H9 (cell line): ENCODE data around the gene OR4D2. TPM values are rescaled to one million over a fixed set of nuclear protein-coding genes. Genes with fewer than 3 reads are reported as not detected.

Experiments
- DNase-seq: peaks from one replicate; pipeline ENCODE4 v3.0.0-alpha.2; 2017
- H2AFZ ChIP-seq: one replicate; pipeline ENCODE4 v1.6.1; 2013; ENCODE audit warnings: mild to moderate bottlenecking, low read length, control low read depth, moderate library complexity
- H2AK5ac ChIP-seq: 2 replicates; pipeline ENCODE4 v1.6.1; 2013; ENCODE audit warnings: low read length, control low read depth, mixed read lengths; ENCODE audit not compliant: insufficient read length
- H2BK120ac ChIP-seq: one replicate; pipeline ENCODE4 v1.6.1; 2013; ENCODE audit warnings: low read depth, mild to moderate bottlenecking, low read length, control low read depth, inconsistent platforms; ENCODE audit not compliant: poor library complexity, severe bottlenecking
- H2BK12ac ChIP-seq: 2 replicates; pipeline ENCODE4 v1.6.1; 2013; ENCODE audit warnings: low read length, control low read depth, mixed read lengths, low read depth; ENCODE audit not compliant: insufficient read length
- H2BK15ac ChIP-seq: 2 replicates; pipeline ENCODE4 v1.6.1; 2013; ENCODE audit warnings: low read depth, low read length, control low read depth
- H2BK20ac ChIP-seq: one replicate; pipeline ENCODE4 v1.6.1; 2013; ENCODE audit warnings: low read depth, mild to moderate bottlenecking, low read length, control low read depth, inconsistent platforms; ENCODE audit not compliant: poor library complexity, severe bottlenecking
- H2BK5ac ChIP-seq: 2 replicates; pipeline ENCODE4 v1.6.1; 2013; ENCODE audit warnings: low read length, control low read depth, mixed read lengths; ENCODE audit not compliant: insufficient read length
- H3K14ac ChIP-seq: 2 replicates; pipeline ENCODE4 v1.6.1; 2013; ENCODE audit warnings: low read length, control low read depth; ENCODE audit not compliant: insufficient read depth
- H3K18ac ChIP-seq: 2 replicates; pipeline ENCODE4 v1.6.1; 2013; ENCODE audit warnings: low read depth, mild to moderate bottlenecking, mixed read lengths, low read length, control low read depth; ENCODE audit not compliant: insufficient read length
- H3K23ac ChIP-seq: 2 replicates; pipeline ENCODE4 v1.6.1; 2013; ENCODE audit warnings: low read length, control low read depth, mixed read lengths, low read depth; ENCODE audit not compliant: insufficient read length
- H3K23me2 ChIP-seq: 2 replicates; pipeline ENCODE4 v1.6.1; 2013; ENCODE audit warnings: low read depth, mild to moderate bottlenecking, mixed read lengths, low read length, control low read depth; ENCODE audit not compliant: insufficient read length, poor library complexity, severe bottlenecking
- H3K27ac ChIP-seq: 2 replicates; pipeline ENCODE4 v1.5.1; 2013; ENCODE audit warnings: low read length, control low read depth, mixed read lengths, low read depth; ENCODE audit not compliant: insufficient read length
- H3K27me3 ChIP-seq: 2 replicates; pipeline ENCODE4 v1.6.1; 2013; ENCODE audit warnings: low read length, control low read depth, inconsistent platforms; ENCODE audit not compliant: insufficient read depth
- H3K4ac ChIP-seq: 2 replicates; pipeline ENCODE4 v1.6.1; 2013; ENCODE audit warnings: low read depth, mild to moderate bottlenecking, control low read depth, inconsistent platforms, low read length, moderate library complexity
- H3K4me1 ChIP-seq: 2 replicates; pipeline ENCODE4 v1.6.1; 2013; ENCODE audit warnings: low read length, control low read depth, inconsistent platforms; ENCODE audit not compliant: insufficient read depth
- H3K4me2 ChIP-seq: 2 replicates; pipeline ENCODE4 v1.6.1; 2013; ENCODE audit warnings: low read length, control low read depth, mixed read lengths; ENCODE audit not compliant: insufficient read length, insufficient read depth
- H3K56ac ChIP-seq: 2 replicates; pipeline ENCODE4 v1.6.1; 2013; ENCODE audit warnings: low read depth, mild to moderate bottlenecking, mixed read lengths, low read length, control low read depth; ENCODE audit not compliant: insufficient read length
- H3K79me1 ChIP-seq: 2 replicates; pipeline ENCODE4 v1.6.1; 2013; ENCODE audit warnings: low read depth, mild to moderate bottlenecking, moderate library complexity, low read length, control low read depth, inconsistent platforms; ENCODE audit not compliant: insufficient read depth, poor library complexity, severe bottlenecking
- H3K79me2 ChIP-seq: 2 replicates; pipeline ENCODE4 v1.6.1; 2013; ENCODE audit warnings: low read length, control low read depth, inconsistent platforms; ENCODE audit not compliant: insufficient read depth
- H3K9ac ChIP-seq: 2 replicates; pipeline ENCODE4 v1.6.1; 2013; ENCODE audit warnings: low read length, control low read depth, mixed read lengths; ENCODE audit not compliant: insufficient read length; ENCODE audit errors: extremely low read depth
- H3K9me3 ChIP-seq: one replicate; pipeline ENCODE4 v1.6.1; 2013; ENCODE audit warnings: low read depth, low read length, inconsistent platforms; ENCODE audit not compliant: control insufficient read depth
- H3T11ph ChIP-seq: one replicate; pipeline ENCODE4 v1.6.1; 2013; ENCODE audit warnings: mild to moderate bottlenecking, low read length, control low read depth, inconsistent platforms
- H4K20me1 ChIP-seq: one replicate; pipeline ENCODE4 v1.6.1; 2013; ENCODE audit not compliant: control insufficient read depth, insufficient read length, insufficient read depth
- H4K5ac ChIP-seq: 2 replicates; pipeline ENCODE4 v1.6.1; 2013; ENCODE audit warnings: low read depth, mild to moderate bottlenecking, mixed read lengths, low read length, control low read depth; ENCODE audit not compliant: insufficient read length
- H4K8ac ChIP-seq: replicated peaks from 2 replicates; pipeline ENCODE4 v1.6.1; 2013; ENCODE audit warnings: low read length, control low read depth, mixed read lengths, low read depth; ENCODE audit not compliant: insufficient read length
- H4K91ac ChIP-seq: 2 replicates; pipeline ENCODE4 v1.6.1; 2013; ENCODE audit warnings: low read depth, mild to moderate bottlenecking, moderate library complexity, mixed read lengths, low read length, control low read depth; ENCODE audit not compliant: insufficient read length
- H3K27ac Mint-ChIP-seq, 3 experiments: 2 replicates in 2 of 3; 3 replicates in 1 of 3; pipeline ENCODE4 v1.8.0; 2020 to 2021; ENCODE audit warnings: mixed read lengths in 3 of 3, mild to moderate bottlenecking in 1 of 3, moderate library complexity in 1 of 3
- H3K27me3 Mint-ChIP-seq: 2 replicates; pipeline ENCODE4 v1.8.0; 2021; ENCODE audit warnings: low read depth, mild to moderate bottlenecking, moderate library complexity, mixed read lengths
- H3K36me3 Mint-ChIP-seq, 3 experiments: 2 replicates in 2 of 3; 3 replicates in 1 of 3; pipeline ENCODE4 v1.8.0; 2020 to 2021; ENCODE audit warnings: low read depth in 3 of 3, mixed read lengths in 3 of 3; ENCODE audit not compliant: insufficient read depth in 1 of 3
- H3K4me1 Mint-ChIP-seq, 2 experiments: 2 replicates each; pipeline ENCODE4 v1.8.0; 2020; ENCODE audit warnings: mixed read lengths in 2 of 2
- H3K4me3 Mint-ChIP-seq, 2 experiments: 2 replicates in 1 of 2; 3 replicates in 1 of 2; pipeline ENCODE4 v1.8.0; 2020 to 2021; ENCODE audit warnings: mild to moderate bottlenecking in 2 of 2, mixed read lengths in 2 of 2, moderate library complexity in 1 of 2
- H3K9me3 Mint-ChIP-seq, 2 experiments: 2 replicates in 1 of 2; 3 replicates in 1 of 2; pipeline ENCODE4 v1.8.0; 2020; ENCODE audit warnings: mild to moderate bottlenecking in 2 of 2, mixed read lengths in 2 of 2, moderate library complexity in 1 of 2
- WGBS: extraction: QIAGEN DNeasy Blood & Tissue Kit; methylation state at CpG from one replicate; pipeline ENCODE4 v1.1.7; 2013; ENCODE audit warnings: missing lambda C conversion rate, low lambda C conversion rate, mixed read lengths; ENCODE audit not compliant: insufficient read length; ENCODE audit errors: extremely low coverage; 5-methylcytosine and 5-hydroxymethylcytosine counted together
- total RNA-seq: library from RNA; stranded (reverse); gene quantifications from 2 replicates; pipeline ENCODE4 v1.2.1, GENCODE V29; 2021
- TF ChIP-seq, protein P1 (sequence below): fragments of 200-600 bp; sonication (generic); conservative IDR thresholded peaks from 3 replicates; pipeline ENCODE4 v1.8.0; 2021; ENCODE audit warnings: antibody characterized with exemption, mild to moderate bottlenecking

OR4D2 gene
- total RNA-seq, 1 experiment from 2014 or later: not detected

DNA sequence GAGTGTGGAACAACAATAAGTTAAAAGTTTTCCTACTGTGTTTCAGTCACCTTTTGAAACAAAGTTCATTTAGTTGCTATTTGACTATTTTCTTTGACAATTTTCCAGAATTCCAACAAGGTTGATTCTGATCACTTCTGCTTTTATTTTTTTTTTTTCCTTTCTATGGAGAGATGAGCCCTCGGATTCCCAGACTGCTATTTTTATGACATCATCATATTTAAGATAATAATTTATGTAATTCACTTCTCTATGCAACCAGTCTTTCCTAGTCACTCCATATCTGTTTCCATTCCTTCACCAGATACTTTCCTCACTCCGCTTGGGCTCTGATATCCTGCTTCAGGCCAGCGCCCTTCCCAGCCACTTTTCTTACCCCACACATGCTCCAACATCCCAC, 8.1 kb downstream of the OR4D2 start:
- Histone ChIP-seq H2BK120ac (no peak overlapping the region), H3K27ac (no peak overlapping the region), H2AK5ac (no peak overlapping the region), H3K23me2 (no peaks in the 10 kb centered on the region), H3K27me3 (no peaks in the 10 kb centered on the region; the same call in 1 of the 2 replicates), H4K91ac (no peak overlapping the region), H3K23ac (no peak overlapping the region), H3K9me3 (no peaks in the 10 kb centered on the region), H2BK15ac (no peak overlapping the region), H3K9ac (no peak overlapping the region), H3K79me1 (no peaks in the 10 kb centered on the region), H4K20me1 (no peaks in the 10 kb centered on the region), H3T11ph (no peak overlapping the region), H3K14ac (no peak overlapping the region), H2BK5ac (no peak overlapping the region), H3K4me2 (no peak overlapping the region), H2BK20ac (no peak overlapping the region), H3K18ac (no peak overlapping the region), H3K56ac (no peak overlapping the region), H3K4me1 (no peaks in the 10 kb centered on the region), H4K5ac (no peak overlapping the region), H2AFZ (no peak overlapping the region), H3K4ac (no peak overlapping the region), H4K8ac (no peak overlapping the region), H3K79me2 (no peaks in the 10 kb centered on the region), H2BK12ac (no peak overlapping the region)
- Mint-ChIP-seq H3K27ac (no peak overlapping the region), H3K9me3 (no peaks in the 10 kb centered on the region), H3K27me3 (peaks cover 36% of the 10 kb centered on the region), H3K4me1 (0 out of 4 replicates have a peak, but pooled peaks cover 0 to 3% of the 10 kb centered on the region in 2 experiments), H3K4me3 (no peak overlapping the region), H3K36me3 (no peaks in the 10 kb centered on the region)
- DNase-seq: no peak
- WGBS: no CpG with 5 or more reads among the region's 3 CpGs
- TF ChIP-seq, protein P1, sequence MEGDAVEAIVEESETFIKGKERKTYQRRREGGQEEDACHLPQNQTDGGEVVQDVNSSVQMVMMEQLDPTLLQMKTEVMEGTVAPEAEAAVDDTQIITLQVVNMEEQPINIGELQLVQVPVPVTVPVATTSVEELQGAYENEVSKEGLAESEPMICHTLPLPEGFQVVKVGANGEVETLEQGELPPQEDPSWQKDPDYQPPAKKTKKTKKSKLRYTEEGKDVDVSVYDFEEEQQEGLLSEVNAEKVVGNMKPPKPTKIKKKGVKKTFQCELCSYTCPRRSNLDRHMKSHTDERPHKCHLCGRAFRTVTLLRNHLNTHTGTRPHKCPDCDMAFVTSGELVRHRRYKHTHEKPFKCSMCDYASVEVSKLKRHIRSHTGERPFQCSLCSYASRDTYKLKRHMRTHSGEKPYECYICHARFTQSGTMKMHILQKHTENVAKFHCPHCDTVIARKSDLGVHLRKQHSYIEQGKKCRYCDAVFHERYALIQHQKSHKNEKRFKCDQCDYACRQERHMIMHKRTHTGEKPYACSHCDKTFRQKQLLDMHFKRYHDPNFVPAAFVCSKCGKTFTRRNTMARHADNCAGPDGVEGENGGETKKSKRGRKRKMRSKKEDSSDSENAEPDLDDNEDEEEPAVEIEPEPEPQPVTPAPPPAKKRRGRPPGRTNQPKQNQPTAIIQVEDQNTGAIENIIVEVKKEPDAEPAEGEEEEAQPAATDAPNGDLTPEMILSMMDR: no peak
